ENCODE data around the gene DTNBP1. TPM values are rescaled to one million over a fixed set of nuclear protein-coding genes. Genes with fewer than 3 reads are reported as not detected.
A peak's percentile ranks its signal among the peaks of the same experiment; 100 is the strongest.

DTNBP1 gene
- polyA plus RNA-seq, 10 donors, result 12.2 to 21.5 (median 17.7) TPM

- no peak for DNase-seq
Measured at GRCh38 chr6:15516378-15516777, 146.4 kb downstream of the DTNBP1 start.

- no peak for DNase-seq
Measured at GRCh38 chr6:15515660-15516375, 147.0 kb downstream of the DTNBP1 start.

- no peak for DNase-seq
Measured at GRCh38 chr6:15515226-15515625, 147.6 kb downstream of the DTNBP1 start.

- DNase-seq, result no peak
Measured at GRCh38 chr6:15513801-15514711, 148.8 kb downstream of the DTNBP1 start.

GRCh38 chr6:15513131-15513771, 149.6 kb downstream of the DTNBP1 start:
- no peak for DNase-seq

- DNase-seq, result no peak
Measured at GRCh38 chr6:15512721-15513120, 150.1 kb downstream of the DTNBP1 start.

- DNase-seq, result no peak
Measured at GRCh38 chr6:15512126-15512525, 150.7 kb downstream of the DTNBP1 start.

GRCh38 chr6:15511248-15512125, 151.3 kb downstream of the DTNBP1 start:
- peak in 1 of 3 donors; percentile 14 for DNase-seq

- no peak for DNase-seq
Measured at GRCh38 chr6:15510536-15511247, 152.1 kb downstream of the DTNBP1 start.

- DNase-seq, result no peak
Measured at GRCh38 chr6:15510121-15510520, 152.7 kb downstream of the DTNBP1 start.

- DNase-seq, result no peak
Measured at GRCh38 chr6:15509335-15509933, 153.4 kb downstream of the DTNBP1 start.

GRCh38 chr6:15508931-15509330, 153.9 kb downstream of the DTNBP1 start:
- DNase-seq, result no peak

GRCh38 chr6:15508441-15508871, 154.4 kb downstream of the DTNBP1 start:
- DNase-seq, result no peak

GRCh38 chr6:15507746-15508145, 155.1 kb downstream of the DTNBP1 start:
- DNase-seq, result no peak

GRCh38 chr6:15507221-15507620, 155.6 kb downstream of the DTNBP1 start:
- DNase-seq, result no peak

- DNase-seq, result no peak
Measured at GRCh38 chr6:15506066-15506465, 156.8 kb downstream of the DTNBP1 start.

GRCh38 chr6:15505463-15505918, 157.3 kb downstream of the DTNBP1 start:
- DNase-seq, result peak in 2 of 3 donors; percentile 19 to 51

- DNase-seq, result peak; percentile 88 to 95 (median 95)
Measured at GRCh38 chr6:15504581-15505350, 158.1 kb downstream of the DTNBP1 start.

- DNase-seq, result peak in 2 of 3 donors; percentile 31 to 78
Measured at GRCh38 chr6:15504040-15504495, 158.8 kb downstream of the DTNBP1 start.

Measured in muscle of back (tissue), 11 donors.